Activated CD8-positive, alpha-beta memory T cell treated with anti-CD3 and anti-CD28 coated beads for 48 hours (primary cell): ENCODE results near the gene TSHR.
"Not testable (repeated sequence)": the region's sequence is repeated elsewhere in the genome, so short reads cannot be mapped to it uniquely, and the experiment has no call there.

Experiments used
- DNase-seq, 3 experiments: peaks; one replicate each; pipeline ENCODE4 v3.0.0-alpha.2; 2020; ENCODE audit warnings: low read depth in 2 of 3, low spot score in 2 of 3

Gene TSHR

GRCh38 chr14:81067156-81067555 lies 111.7 kb downstream of the TSHR start:
- DNase-seq = no peak

DNA sequence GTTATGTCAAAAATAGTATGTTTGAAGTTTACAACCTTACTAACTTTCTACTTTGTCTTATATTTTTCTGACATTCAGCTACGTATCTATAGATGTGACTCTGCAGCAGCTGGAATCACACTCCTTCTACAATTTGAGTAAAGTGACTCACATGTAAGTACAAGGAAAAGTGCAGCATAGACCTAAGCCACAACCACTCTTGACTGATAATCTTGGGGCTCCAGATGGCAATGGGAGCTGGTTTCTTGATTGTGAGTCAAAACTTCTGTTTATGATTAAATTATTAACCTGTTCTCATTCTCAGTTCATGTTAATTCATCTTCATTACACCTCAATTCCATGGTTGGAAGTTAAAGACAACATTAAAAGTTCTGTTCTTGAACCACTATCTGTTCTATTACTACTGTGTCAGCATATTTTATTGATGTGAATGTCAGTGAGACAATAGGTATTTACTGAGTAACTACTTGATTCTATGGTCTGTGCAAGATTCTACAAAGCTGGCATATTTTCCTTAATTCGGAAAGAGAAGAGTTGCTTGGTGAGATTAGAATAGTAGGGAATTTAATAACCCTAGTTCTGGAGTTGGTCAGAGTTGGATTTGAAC lies 112.9 kb downstream of the TSHR start:
- no peak for DNase-seq

- DNase-seq = no peak
Observed at GRCh38 chr14:81070511-81070910, 115.1 kb downstream of the TSHR start.

GRCh38 chr14:81085596-81085995 lies 130.2 kb downstream of the TSHR start:
- no peak for DNase-seq

DNA sequence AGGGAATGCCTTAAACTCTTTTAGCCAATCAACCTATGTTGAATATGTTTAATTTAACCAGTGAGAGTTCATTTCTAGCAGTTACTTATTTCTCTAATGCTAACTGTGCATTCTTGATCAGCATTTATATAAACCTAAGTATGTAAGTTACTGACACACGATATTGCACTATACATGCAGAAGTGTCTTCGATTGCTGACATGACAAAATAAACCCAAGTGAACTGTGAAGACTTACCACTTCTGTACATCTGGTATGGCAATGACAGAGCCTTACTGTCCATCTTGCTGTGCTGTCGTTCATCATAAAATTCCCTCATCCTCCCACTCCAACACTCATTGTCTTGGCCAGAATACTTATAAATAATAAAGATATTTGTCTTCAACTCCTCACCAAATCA lies 131.8 kb downstream of the TSHR start:
- DNase-seq = no peak

DNA sequence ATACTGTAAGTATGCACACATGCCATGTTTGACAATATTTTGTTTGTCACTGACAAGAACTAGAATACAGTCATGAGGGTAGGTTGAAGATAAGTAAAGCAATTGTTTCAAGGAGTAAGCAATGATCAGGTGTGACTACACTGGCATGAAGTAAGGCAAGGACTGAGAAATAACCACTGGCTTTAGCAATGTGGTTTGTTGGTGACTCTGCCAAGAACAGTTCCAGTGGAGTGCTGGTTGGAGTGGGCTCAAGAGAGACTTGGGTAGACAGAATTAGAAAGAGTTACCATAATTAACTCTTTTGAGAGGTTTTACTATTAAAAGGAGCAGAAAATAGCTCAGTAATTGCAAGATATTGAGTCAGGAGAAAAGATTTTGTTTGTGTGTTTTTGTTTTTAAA lies 135.7 kb downstream of the TSHR start:
- no peak for DNase-seq

- DNase-seq = no peak
Observed at GRCh38 chr14:81091660-81092059, 136.2 kb downstream of the TSHR start.

- DNase-seq = no peak
Observed at GRCh38 chr14:81093651-81094050, 138.2 kb downstream of the TSHR start.

DNA sequence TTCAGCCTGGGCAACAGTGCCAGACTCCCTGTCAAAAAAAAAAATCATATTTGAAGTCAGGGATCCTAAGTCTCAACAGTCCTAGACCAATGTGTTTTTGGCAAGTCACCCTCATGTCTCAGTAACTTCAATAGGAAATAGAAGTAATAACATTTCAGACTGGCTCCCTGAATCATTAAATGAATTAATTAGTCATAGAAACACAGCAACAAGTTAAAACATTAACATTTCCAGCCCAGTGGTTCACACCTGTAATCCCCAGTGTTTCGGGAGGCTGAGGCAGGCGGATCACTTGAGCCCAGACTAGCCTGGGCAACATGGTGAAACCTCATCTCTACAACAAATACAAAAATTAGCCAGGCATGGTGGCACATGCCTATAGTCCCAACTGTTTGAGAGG lies 140.1 kb downstream of the TSHR start:
- no peak for DNase-seq

- DNase-seq = no peak
Observed at GRCh38 chr14:81096656-81097055, 141.2 kb downstream of the TSHR start.

DNA sequence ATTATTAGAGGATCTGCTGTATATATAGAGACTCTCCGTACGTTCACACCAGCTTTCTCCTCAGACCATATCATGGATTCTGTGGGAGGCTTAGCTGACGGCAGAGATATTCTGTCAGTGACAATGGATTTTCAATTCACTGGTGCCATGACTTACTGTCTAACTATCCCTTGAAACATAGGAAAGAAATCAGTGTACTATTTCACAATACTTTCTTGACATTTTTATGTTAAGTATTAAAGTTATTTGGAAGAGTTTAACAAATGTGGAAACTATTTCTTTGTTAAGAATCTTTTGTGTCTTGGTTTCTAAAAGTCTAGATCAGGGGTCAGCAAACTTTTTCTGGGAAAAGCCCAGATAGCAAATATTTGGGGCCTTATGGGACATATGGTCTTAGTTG lies 146.8 kb downstream of the TSHR start:
- no peak for DNase-seq

- DNase-seq = no peak
Observed at GRCh38 chr14:81103443-81103842, 148.0 kb downstream of the TSHR start.

DNA sequence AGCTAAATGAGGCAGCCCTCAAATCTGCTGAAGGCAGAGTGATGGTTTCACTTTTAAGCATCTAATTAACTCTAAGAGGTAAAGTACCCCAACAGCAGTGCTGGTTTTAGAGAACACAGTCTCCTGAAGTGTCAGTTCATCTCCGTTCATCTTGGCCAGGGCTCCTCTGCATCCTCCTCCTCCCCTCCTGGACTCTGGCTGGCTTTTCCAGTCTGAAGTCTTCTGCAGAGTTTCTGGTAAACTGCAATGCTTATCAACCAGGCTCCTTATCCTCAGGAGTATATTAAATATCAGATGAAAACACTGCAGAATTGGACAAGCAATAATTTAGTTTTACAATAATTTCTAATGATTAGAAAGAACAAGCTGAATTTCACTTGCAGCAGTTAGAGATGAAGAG lies 150.0 kb downstream of the TSHR start:
- DNase-seq = no peak

GRCh38 chr14:81105961-81106360 lies 150.5 kb downstream of the TSHR start:
- DNase-seq = no peak

DNA sequence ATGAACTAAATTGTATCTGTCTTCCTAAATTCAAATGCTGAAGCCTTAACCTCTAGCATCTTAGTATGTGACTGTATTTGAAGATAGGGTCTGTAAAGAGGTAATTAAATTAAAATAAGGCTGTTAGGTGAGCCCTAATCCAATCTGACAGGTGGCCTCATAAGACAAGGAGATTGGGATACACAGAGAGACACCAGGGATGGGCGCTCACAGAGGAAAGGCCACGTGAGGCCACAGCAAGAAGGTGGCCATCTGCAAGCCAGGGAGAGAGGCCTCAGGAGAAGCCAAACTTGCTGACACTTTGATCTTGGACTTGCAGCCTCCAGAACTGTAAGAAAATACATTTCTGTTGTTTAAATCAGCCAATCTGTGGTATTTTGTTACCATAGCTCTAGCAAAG lies 154.8 kb downstream of the TSHR start:
- DNase-seq = no peak

GRCh38 chr14:81113176-81113575 lies 157.8 kb downstream of the TSHR start:
- DNase-seq = no peak

DNA sequence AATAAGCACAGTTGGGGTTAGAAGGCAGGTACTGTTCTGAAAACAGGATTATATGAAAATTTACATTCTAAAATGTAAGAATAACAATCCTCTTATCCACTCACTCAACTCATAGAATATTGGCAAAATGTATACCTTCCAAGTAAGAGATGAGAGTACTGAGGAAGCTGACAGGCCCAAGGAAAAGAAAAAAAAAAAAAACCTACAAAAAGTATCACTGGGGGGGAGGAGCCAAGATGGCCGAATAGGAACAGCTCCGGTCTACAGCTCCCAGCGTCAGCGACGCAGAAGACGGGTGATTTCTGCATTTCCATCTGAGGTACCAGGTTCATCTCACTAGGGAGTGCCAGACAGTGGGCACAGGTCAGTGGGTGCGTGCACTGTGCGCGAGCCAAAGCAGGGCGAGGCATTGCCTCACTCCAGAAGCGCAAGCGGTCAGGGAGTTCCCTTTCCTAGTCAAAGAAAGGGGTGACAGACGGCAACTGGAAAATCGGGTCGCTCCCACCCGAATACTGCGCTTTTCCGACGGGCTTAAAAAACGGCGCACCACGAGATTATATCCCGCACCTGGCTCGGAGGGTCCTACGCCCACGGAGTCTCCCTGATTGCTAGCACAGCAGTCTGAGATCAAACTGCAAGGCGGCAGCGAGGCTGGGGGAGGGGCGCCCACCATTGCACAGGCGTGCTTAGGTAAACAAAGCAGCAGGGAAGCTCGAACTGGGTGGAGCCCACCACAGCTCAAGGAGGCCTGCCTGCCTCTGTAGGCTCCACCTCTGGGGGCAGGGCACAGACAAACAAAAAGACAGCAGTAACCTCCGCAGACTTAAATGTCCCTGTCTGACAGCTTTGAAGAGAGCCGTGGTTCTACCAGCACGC lies 158.8 kb downstream of the TSHR start:
- DNase-seq = not testable (repeated sequence)

- DNase-seq = no peak
Observed at GRCh38 chr14:81120501-81120900, 165.1 kb downstream of the TSHR start.

- no peak for DNase-seq
Observed at GRCh38 chr14:81122326-81122725, 166.9 kb downstream of the TSHR start.

GRCh38 chr14:81123811-81124210 lies 168.4 kb downstream of the TSHR start:
- DNase-seq = no peak

DNA sequence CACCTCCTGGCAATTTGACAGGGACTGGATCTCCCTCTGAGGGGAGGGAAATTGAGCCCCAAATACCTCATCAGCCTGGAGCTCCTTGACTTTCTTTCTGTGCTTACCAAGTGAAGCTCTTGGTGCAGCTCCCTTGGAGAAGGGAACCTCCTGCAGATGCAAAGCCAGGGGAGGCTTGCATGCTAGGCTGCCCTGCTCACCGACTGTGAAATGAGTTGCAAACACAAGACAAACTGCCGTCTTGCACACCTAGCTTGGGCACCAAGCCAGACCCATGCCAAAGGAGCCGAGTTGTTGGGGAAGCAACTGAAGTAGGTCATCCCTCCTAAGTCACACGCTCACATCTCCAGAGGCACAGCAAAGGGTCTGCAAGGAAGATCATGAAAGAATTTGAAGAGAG lies 170.1 kb downstream of the TSHR start:
- no peak for DNase-seq

DNA sequence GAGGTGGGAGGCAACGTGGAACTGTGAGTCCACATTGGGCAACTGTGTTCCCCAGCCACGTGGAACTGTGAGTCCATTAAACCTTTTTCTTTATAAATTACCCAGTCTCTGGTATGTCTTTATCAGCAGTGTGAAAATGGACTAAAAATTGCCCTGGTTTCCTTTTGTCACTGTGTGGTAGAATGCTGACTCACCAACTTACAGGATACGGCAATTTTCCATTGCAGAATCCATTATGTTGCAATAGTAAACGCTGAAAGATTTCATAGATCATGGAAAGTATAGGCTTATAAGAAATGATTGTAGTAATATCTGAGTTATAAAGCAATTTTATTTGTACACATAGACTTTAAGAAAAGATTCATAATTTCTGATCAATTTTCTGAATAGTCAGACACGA lies 172.4 kb downstream of the TSHR start:
- no peak for DNase-seq

- DNase-seq = no peak
Observed at GRCh38 chr14:81129242-81129641, 173.8 kb downstream of the TSHR start.
